GM19455 (cell line): ENCODE data around the gene IGF2BP2.
"Not testable (repeated sequence)": the region's sequence is repeated elsewhere in the genome, so short reads cannot be mapped to it uniquely, and the experiment has no call there.

Experiments
- ATAC-seq: cut with Tn5 transposase; IDR thresholded peaks from one replicate; pipeline ENCODE4 v1.9.1; 2021; ENCODE audit not compliant: unreplicated experiment

Gene IGF2BP2

GRCh38 chr3:185838417-185838989, 13.7 kb upstream of the IGF2BP2 start:
- not testable (repeated sequence) for ATAC-seq

DNA sequence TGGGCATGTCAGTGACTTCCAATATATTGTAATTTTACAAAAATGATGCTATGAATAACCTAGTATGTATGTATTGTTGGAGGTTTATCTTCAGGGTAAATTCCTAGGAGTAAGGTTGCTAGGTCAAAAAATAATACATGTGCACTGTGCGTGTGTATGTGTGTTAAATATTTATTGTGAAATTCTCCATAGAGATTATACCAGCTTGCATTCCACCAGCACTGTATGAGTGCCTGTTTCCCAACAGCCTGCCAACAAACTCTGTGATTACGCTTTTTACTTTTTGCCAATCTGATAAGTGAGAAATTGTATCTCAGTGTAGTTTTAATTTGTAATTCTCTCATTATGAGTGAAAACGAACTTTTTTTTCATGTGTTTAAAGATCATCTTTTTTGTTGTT, 12.6 kb upstream of the IGF2BP2 start:
- ATAC-seq, result no peak

- no peak for ATAC-seq
These were observed 7.1 kb upstream of the IGF2BP2 start for GRCh38 chr3:185831990-185832389.

GRCh38 chr3:185831195-185831594, 6.4 kb upstream of the IGF2BP2 start:
- no peak for ATAC-seq

DNA sequence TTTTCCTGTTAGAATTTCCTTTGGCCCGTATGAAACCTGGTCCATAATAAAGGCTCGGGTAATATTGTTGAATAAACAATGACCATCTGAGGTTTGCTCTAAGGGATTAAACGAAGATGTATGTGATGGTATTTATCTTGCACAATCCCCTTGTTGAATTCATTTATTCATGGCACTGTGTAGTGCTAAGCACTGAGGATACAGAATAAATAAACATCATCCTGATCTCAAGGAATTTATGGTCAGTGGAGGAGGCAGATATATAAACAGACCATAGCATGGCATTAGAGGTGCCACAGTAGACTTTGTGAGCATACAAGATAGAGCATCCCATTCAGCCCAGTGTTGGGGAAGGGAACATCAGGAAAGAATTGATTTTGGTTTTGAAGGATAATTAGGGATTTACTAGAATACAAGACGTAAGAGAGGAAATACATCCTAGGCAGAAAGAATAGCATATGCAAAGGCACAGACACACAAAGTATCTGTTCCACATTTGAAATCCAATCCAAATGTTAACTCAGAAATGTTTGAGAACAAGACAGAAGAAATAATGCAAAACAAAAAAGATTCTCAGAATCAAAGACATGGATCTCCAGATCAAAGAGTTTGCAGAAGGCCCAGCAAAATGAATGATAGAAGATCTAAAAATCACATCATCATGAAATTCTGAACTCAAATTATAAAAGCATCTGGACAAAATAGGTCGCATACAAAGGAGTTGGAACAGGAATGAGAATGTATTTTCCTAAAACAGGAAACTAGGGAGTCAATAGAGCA, 5.4 kb upstream of the IGF2BP2 start:
- ATAC-seq, result no peak

- ATAC-seq, result no peak
These were observed 3.9 kb upstream of the IGF2BP2 start for GRCh38 chr3:185828755-185829154.

DNA sequence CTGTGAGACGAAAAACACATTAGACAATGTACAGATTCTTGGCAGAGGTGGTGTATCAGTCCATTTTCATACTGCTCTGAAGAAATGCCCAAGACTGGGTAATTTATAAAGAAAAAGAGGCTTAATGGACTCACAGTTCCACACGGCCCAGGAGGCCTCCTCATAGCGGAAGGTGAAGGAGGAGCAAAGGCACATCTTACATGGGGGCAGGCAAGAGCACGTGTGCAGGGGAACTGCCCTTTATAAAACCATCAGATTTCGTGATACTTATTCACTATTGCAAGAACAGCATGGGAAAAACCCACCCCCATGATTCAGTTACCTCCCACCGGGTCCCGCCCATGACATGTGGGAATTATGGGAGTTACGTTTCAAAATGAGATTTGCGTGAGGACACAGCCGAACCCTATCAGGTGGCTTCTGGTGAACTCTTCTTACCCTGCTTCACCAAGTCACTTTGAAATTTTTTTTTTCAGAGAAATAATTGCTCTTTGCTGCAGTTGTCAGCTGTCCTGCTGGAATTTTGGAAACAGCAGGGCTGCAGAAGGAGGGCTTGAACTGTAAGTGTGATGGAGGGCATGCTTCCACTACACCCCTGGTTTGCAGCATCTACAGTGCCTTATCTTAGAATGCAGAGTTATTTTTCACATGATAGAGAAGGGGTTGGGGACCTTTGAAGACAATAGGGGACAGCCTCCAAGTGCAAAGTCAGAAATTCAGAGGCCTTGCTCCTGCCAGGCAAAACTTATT, 2.9 kb upstream of the IGF2BP2 start:
- ATAC-seq, result no peak

DNA sequence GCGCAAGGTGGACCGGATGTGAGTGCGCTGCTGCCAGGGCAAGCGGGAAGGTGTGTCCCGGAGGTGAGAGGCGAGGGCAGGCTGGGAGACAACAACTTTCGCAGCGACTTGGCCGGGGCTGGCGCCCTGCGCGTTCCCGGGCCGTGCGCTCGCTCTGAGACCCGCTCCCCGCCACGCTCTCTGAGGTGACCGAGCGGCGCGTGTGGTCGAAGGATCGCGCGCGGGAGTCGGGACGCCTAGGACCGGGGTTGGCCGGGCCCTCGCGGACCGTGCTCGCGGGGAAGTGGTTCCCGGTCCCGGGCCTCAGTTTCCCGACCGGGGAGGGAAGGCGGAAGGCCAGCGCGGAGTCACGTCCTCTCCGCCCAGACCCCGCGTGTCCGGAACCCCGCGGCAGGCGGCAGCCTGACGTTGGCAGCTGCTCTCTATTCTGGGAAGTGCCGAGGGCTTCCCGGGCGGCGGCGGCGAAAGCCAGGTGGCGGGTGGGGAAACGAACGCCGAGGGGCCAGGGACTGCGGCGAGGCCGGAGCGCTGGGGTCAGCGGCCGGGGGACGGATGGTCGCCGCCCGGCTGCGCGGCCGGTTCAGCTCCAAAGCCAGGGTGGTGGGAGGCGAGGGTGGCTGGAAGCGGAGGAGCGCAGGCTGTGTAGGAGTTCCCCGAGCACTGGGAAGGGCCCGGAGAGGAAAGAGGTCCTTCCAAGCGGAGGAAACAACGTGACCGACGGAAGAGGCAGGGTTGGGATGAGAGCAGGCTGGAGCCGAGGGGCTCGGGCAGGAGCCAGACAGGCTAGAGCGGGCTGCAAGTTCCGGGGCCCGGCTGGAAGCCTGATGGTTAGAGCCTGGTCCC, 1.0 kb upstream of the IGF2BP2 start:
- no peak for ATAC-seq

GRCh38 chr3:185824051-185825005, 514 bp downstream of the IGF2BP2 start:
- ATAC-seq, result peak; percentile 35

- no peak for ATAC-seq
These were observed 1.5 kb downstream of the IGF2BP2 start for GRCh38 chr3:185823078-185824044.

DNA sequence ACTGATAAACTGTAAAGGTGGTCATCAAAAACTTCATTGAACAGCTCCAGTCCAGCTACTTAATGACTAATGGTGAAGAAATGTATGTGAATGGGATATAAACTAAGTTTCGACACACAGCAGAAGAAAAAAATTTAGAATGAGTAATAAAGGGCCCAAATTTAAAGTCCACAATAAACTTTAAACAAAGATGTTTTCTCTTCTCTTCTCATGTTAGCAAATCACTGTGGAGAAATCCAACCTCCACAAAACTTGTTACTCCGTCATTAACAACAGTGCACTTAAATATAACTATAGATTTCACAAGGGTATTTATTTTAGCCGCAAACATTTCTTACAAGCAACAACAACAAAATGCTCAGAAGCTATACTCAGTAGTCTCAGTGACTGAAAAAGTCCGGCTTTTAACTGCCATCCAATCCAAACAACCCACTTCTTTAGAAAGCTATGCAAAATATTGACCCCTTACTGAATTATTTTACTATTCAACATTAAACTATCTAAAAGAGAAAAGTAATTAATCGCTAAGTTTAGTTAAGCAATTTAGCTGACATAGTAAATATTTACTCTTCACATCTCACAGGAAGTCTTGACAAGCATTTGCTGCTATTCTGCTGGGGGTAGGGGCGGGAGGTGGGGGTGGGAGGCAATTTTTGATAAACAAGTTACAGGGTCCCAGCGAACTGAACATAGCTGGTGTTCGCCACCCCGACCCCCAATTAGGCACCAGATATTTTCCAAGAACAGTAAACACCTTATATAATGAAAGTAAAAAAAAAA, 2.4 kb downstream of the IGF2BP2 start:
- ATAC-seq, result no peak

DNA sequence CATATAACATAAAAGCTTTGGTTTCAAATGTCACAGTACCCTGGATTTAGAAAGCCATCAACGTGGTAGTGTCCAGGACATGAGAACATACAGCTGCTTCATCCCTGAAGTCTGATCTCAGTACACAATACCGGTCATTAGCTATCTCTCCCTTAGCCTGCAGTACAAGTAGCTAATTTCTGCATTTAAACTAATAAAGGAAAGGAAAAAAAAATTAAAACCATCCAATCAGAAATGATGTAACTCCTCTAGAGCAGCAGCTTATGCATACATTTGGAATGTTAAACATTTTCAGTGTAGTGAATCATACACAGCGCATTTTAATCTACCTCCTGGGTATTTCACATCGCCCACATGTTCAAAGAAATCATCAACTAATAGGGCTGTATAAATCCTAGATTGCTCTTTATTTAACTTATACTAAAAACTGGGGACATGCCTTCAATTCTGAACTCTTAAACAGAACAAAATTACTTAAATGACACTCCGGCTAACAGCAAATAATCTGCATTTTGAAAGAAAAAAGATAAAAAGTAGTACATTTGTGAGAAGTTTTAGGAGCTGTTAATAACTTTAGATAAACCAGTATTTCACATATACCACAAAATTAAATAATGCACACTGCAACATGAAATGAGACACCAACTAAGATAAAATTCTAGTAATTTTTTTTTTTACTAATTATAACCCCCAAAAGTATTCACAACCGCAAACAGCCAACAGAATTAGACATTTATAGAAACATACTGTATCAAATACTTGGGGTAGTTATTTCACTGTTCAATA, 3.7 kb downstream of the IGF2BP2 start:
- no peak for ATAC-seq

- ATAC-seq, result no peak
These were observed 6.5 kb downstream of the IGF2BP2 start for GRCh38 chr3:185818267-185818875.

GRCh38 chr3:185815391-185816282, 9.2 kb downstream of the IGF2BP2 start:
- ATAC-seq, result no peak

DNA sequence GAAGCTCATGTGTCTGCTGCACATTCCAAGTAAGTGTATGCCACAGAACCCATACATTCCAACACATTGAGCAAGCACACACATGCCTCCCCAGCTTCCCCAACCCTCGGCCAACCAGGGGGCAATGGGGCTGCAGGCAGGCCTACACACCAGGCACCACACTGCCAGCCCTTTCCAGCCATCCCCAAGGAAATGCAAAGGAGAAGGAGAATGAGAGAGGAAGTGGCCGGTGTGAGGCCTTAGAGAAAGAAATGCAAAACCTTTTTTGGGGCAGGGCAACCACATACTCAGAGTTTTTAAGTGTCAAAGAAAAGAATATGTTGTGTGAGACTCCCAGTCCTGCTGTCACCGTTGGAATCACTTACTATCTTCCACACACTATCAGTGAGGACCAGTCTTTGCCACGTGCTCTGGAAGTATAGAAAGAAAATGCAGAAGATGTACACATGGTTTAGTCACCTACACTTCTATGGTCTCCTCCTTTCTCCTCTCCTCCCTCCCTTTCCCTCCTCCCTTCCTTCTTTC, 11.1 kb downstream of the IGF2BP2 start:
- no peak for ATAC-seq

DNA sequence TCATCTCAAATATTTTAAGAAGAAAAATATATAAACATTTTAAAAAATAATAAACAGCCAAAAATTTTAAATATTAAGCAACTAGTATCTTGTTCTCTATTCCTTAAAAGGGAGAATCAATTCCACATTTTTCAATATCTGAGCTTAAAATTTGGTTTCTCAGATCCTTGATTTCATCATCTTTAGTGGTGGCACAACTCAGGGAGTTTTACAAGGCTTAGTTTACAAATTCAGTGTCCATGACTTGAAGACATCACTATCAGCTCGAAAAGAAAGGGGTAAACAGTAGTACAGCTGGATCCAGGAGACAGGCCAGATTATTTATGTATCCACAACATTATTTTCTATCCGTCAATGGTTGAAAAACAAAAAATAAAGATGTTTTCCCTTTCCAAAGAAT, 11.6 kb downstream of the IGF2BP2 start:
- ATAC-seq, result no peak
